HEK293 (cell line): Measurements from ENCODE around the gene MRPS16.
A peak's percentile ranks its signal among the peaks of the same experiment; 100 is the strongest.

Experiments used
- CTCF ChIA-PET: fragments of 350-600 bp; formaldehyde crosslinking; extraction: SDS; loops from one replicate; lab custom pipeline; 2021; ENCODE audit warnings: antibody characterized with exemption; lab: Yijun Ruan, JAX
- POLR2A ChIA-PET: fragments of 300-600 bp; formaldehyde crosslinking; extraction: SDS; loops from one replicate; lab custom pipeline; 2020; ENCODE audit warnings: antibody characterized with exemption, inconsistent platforms; lab: Yijun Ruan, JAX
- H3K27ac ChIP-seq: fragments of 200-500 bp; sonication (Bioruptor generic); 2 replicates; pipeline ENCODE4 v1.5.1; 2014; ENCODE audit warnings: low read depth, low read length, control low read depth, inconsistent platforms; ENCODE audit errors: extremely low read depth
- H3K36me3 ChIP-seq, 2 experiments: fragments of 200-500 bp in 1 of 2; sonication (Bioruptor generic) in 1 of 2; 1 replicate in 1 of 2; 2 replicates in 1 of 2; pipeline ENCODE4 v1.5.1; 2014 to 2017; ENCODE audit warnings: inconsistent platforms in 2 of 2, low read length in 2 of 2; ENCODE audit not compliant: control insufficient read depth in 2 of 2, insufficient read depth in 1 of 2
- H3K4me1 ChIP-seq: fragments of 200-500 bp; sonication (Bioruptor generic); 2 replicates; pipeline ENCODE4 v1.5.1; 2014; ENCODE audit warnings: mild to moderate bottlenecking, low read length, inconsistent platforms; ENCODE audit not compliant: control insufficient read depth, insufficient read depth
- H3K4me3 ChIP-seq: 2 replicates; pipeline ENCODE4 v1.5.1; 2011; ENCODE audit warnings: low read depth, mild to moderate bottlenecking, control low read depth, low read length, moderate library complexity
- H3K9me3 ChIP-seq: fragments of 200-500 bp; sonication (Bioruptor generic); 2 replicates; pipeline ENCODE4 v1.5.1; 2014; ENCODE audit warnings: low read depth, low read length, inconsistent platforms; ENCODE audit not compliant: control insufficient read depth, insufficient read depth
- GLIS1 ChIP-seq: fragments of 450-650 bp; formaldehyde crosslinking; IDR thresholded peaks from 2 replicates; pipeline ENCODE4 v1.5.1; 2016; ENCODE audit warnings: missing biosample characterization, missing genetic modification characterization
- PRDM1 ChIP-seq: fragments of 450-650 bp; formaldehyde crosslinking; IDR thresholded peaks from 2 replicates; pipeline ENCODE4; 2016; ENCODE audit warnings: missing biosample characterization, missing genetic modification characterization
- ZBTB26 ChIP-seq: fragments of 450-650 bp; formaldehyde crosslinking; optimal IDR thresholded peaks from 2 replicates; pipeline ENCODE3; 2016; ENCODE audit warnings: missing biosample characterization, mild to moderate bottlenecking, missing genetic modification characterization
- ZFP41 ChIP-seq: fragments of 450-650 bp; formaldehyde crosslinking; IDR thresholded peaks from 2 replicates; pipeline ENCODE4 v1.5.1; 2016; ENCODE audit warnings: missing biosample characterization, missing genetic modification characterization, borderline replicate concordance
- ZNF10 ChIP-seq: fragments of 450-650 bp; formaldehyde crosslinking; IDR thresholded peaks from 2 replicates; pipeline ENCODE4 v1.5.1; 2017; ENCODE audit warnings: missing biosample characterization, missing genetic modification characterization
- ZNF18 ChIP-seq: fragments of 450-650 bp; formaldehyde crosslinking; IDR thresholded peaks from 2 replicates; pipeline ENCODE4 v1.5.1; 2016; ENCODE audit warnings: missing biosample characterization, missing genetic modification characterization
- ZNF2 ChIP-seq: fragments of 450-650 bp; formaldehyde crosslinking; IDR thresholded peaks from 2 replicates; pipeline ENCODE4 v1.5.1; 2016; ENCODE audit warnings: missing biosample characterization, missing genetic modification characterization
- ZNF23 ChIP-seq: fragments of 450-650 bp; formaldehyde crosslinking; IDR thresholded peaks from 2 replicates; pipeline ENCODE4 v1.5.1; 2016; ENCODE audit warnings: missing biosample characterization, missing genetic modification characterization, borderline replicate concordance
- ZNF239 ChIP-seq: fragments of 450-650 bp; formaldehyde crosslinking; IDR thresholded peaks from 2 replicates; pipeline ENCODE4 v1.5.1; 2016; ENCODE audit warnings: missing biosample characterization, missing genetic modification characterization
- ZNF266 ChIP-seq: fragments of 450-650 bp; formaldehyde crosslinking; IDR thresholded peaks from 2 replicates; pipeline ENCODE4 v1.5.1; 2016; ENCODE audit warnings: missing biosample characterization, missing genetic modification characterization, low read depth
- ZNF274 ChIP-seq, 2 experiments: fragments of 200-500 bp in 1 of 2; fragments of 450-650 bp in 1 of 2; sonication (Bioruptor generic) in 1 of 2; formaldehyde crosslinking in 1 of 2; IDR thresholded peaks; 2 replicates each; pipeline versions ENCODE4 v1.5.1 to v1.6.1; 2014 to 2016; ENCODE audit warnings: borderline replicate concordance in 1 of 2, inconsistent platforms in 1 of 2, low read length in 1 of 2, missing biosample characterization in 1 of 2, missing genetic modification characterization in 1 of 2
- ZNF335 ChIP-seq: fragments of 450-650 bp; formaldehyde crosslinking; conservative IDR thresholded peaks from 2 replicates; pipeline ENCODE4 v1.5.1; 2016; ENCODE audit warnings: missing biosample characterization, missing genetic modification characterization
- ZNF544 ChIP-seq: fragments of 450-650 bp; formaldehyde crosslinking; IDR thresholded peaks from 2 replicates; pipeline ENCODE4 v1.5.0; 2017; ENCODE audit warnings: missing biosample characterization, missing genetic modification characterization
- ZNF549 ChIP-seq: fragments of 450-650 bp; IDR thresholded peaks from 2 replicates; pipeline ENCODE4 v1.5.1; 2018; ENCODE audit warnings: missing biosample characterization, missing genetic modification characterization, mild to moderate bottlenecking, inconsistent platforms, moderate library complexity
- ZNF585B ChIP-seq: fragments of 450-650 bp; formaldehyde crosslinking; IDR thresholded peaks from 2 replicates; pipeline ENCODE4 v1.5.1; 2016; ENCODE audit warnings: missing biosample characterization, missing genetic modification characterization
- ZNF654 ChIP-seq: fragments of 450-650 bp; formaldehyde crosslinking; IDR thresholded peaks from 2 replicates; pipeline ENCODE4 v1.5.1; 2016; ENCODE audit warnings: low read depth, missing biosample characterization, missing genetic modification characterization

MRPS16 gene

DNA sequence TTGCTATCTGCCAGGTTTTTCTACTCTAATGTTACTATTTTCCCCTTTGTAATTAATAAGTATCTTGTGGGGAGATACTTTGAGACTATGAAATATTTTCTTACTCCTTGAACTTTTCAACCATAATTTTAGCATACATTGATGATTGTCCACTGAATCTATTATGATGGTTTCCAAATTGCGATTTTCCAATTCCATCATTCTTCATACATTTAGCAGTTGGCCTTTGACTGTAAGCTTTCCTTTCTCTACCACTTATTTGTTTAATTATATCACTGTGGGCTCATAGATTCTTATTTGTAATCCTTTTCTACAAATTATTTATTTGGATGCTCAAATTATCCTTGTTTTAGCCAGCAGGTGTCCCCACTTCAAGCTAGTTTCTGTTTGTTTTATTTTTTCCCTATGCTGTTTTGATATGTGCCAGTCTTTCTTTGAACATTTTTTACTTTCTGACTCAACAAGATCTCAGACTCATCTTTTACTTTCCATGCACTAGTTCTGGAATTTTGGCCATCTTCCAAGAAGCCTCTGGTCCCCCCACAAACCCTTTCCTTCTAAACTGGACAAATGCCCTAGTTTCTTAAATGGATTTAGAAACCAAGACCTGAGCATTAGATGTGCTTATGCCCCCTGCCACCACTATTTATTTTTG lies 11.4 kb upstream of the MRPS16 start:
- Histone ChIP-seq H3K4me3 (no peak overlapping the region), H3K36me3 (no peaks in the 10 kb centered on the region), H3K9me3 (no peaks in the 10 kb centered on the region), H3K27ac (no peak overlapping the region), H3K4me1 (no peaks in the 10 kb centered on the region)
- peak; percentile 65 for TF ChIP-seq ZNF654 (tag by site-specific recombination)
- TF ChIP-seq ZNF585B (tag by site-specific recombination), result no peak
- TF ChIP-seq ZNF2, result peak; percentile 70; the same call in 1 of the 2 replicates
- peak; percentile 67 for TF ChIP-seq ZNF335 (tag by site-specific recombination)
- 0 out of 2 replicates have a peak, but pooled peaks have one; percentile 15 for TF ChIP-seq PRDM1
- CTCF ChIA-PET, result interaction anchor here (0.5 to 1.8 kb wide), 22 partner anchors 9 to 473 kb away, joined by 3 to 21 read pairs (median 4); partner anchors contain the start of genes DNAJC9 and MRPS16
- POLR2A ChIA-PET, result interaction anchor here (0.6 to 2.2 kb wide), 3 partner anchors 12 to 17 kb away, joined by 3 to 10 read pairs (median 4); partner anchors contain the start of genes DNAJC9 and MRPS16

GRCh38 chr10:73262880-73263555 lies 10.6 kb upstream of the MRPS16 start:
- Histone ChIP-seq H3K4me3 (no peak overlapping the region), H3K27ac (no peak overlapping the region), H3K36me3 (no peaks in the 10 kb centered on the region), H3K4me1 (no peaks in the 10 kb centered on the region), H3K9me3 (no peaks in the 10 kb centered on the region)
- 0 out of 2 replicates have a peak, but pooled peaks have one; percentile 39 for TF ChIP-seq ZNF18 (tag by site-specific recombination)
- TF ChIP-seq ZNF239 (tag by site-specific recombination), result no peak
- TF ChIP-seq GLIS1 (tag by site-specific recombination), result peak; percentile 66
- ChIA-PET POLR2A (interaction anchor here (1.0 to 2.2 kb wide), 2 partner anchors 10 to 16 kb away, joined by 4 to 10 read pairs; partner anchors contain the start of gene DNAJC9), CTCF (interaction anchor here (0.5 to 1.8 kb wide), 16 partner anchors 9 to 473 kb away, joined by 3 to 21 read pairs (median 4); partner anchors contain the start of gene MRPS16)

GRCh38 chr10:73262105-73262730 lies 9.8 kb upstream of the MRPS16 start:
- Histone ChIP-seq H3K4me1 (no peaks in the 10 kb centered on the region), H3K4me3 (no peak overlapping the region), H3K27ac (no peak overlapping the region), H3K9me3 (no peaks in the 10 kb centered on the region), H3K36me3 (no peaks in the 10 kb centered on the region)
- no peak for TF ChIP-seq ZNF23 (tag by site-specific recombination)
- CTCF ChIA-PET, result interaction anchor here (0.5 kb wide), 1 partner anchor 183 kb away, joined by 3 read pairs; no protein-coding TSS in a partner anchor
- POLR2A ChIA-PET, result interaction anchor here (1.0 kb wide), 1 partner anchor 9 kb away, joined by 4 read pairs; no protein-coding TSS in a partner anchor

DNA sequence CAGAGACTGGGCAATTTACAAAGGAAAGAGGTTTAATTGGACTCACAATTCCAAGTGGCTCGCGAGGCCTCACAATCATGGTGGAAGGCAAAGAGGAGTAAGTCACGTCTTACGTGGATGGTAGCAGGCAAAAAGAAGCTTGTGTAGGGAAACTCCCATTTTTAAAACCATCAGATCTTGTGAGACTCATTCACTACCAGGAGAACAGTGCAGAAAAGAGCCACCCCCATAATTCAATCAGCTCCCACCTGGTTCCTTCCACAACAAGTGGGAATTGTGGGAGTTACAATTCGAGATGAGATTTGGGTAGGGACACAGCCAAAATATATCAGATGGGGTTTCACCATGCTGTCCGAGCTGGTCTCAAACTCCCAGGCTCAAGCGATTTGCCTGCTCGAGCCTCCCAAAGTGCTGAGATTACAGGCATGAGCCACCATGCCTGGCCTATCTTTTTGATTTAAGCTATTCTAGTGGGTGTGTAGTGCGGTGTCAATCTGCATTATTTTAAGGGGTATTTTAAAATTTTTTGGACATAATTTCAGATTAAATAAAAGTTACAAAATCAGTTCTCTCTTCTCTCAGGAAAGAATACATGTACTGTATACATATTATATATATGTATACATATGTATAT lies 9.0 kb upstream of the MRPS16 start:
- Histone ChIP-seq H3K4me3 (no peak overlapping the region), H3K4me1 (no peaks in the 10 kb centered on the region), H3K36me3 (no peaks in the 10 kb centered on the region), H3K9me3 (no peaks in the 10 kb centered on the region), H3K27ac (no peak overlapping the region)
- CTCF ChIA-PET, result interaction anchor here (0.5 kb wide), 1 partner anchor 183 kb away, joined by 3 read pairs; no protein-coding TSS in a partner anchor
- POLR2A ChIA-PET, result interaction anchor here (1.4 kb wide), 1 partner anchor 14 kb away, joined by 5 read pairs; the partner anchor contains the start of gene DNAJC9
- TF ChIP-seq ZFP41 (tag by site-specific recombination), result no peak
- TF ChIP-seq ZNF335 (tag by site-specific recombination), result no peak
- TF ChIP-seq ZNF10 (tag by site-specific recombination), result no peak
- no peak for TF ChIP-seq ZNF274 (IDR thresholded peaks at IDR 0.05; ENCODE audit: low read length)
- no peak for TF ChIP-seq ZNF274 (tag by site-specific recombination; IDR thresholded peaks at IDR 0.05; ENCODE audit: borderline replicate concordance)
- TF ChIP-seq ZBTB26, result no peak
- TF ChIP-seq ZNF549, result no peak
- no peak for TF ChIP-seq ZNF266 (tag by site-specific recombination)
- no peak for TF ChIP-seq ZNF18 (tag by site-specific recombination)
- TF ChIP-seq ZNF544 (tag by site-specific recombination), result no peak
